Measurements from ENCODE around the gene GSAP.
A peak's percentile ranks its signal among the peaks of the same experiment; 100 is the strongest.
"Not testable (repeated sequence)": the region's sequence is repeated elsewhere in the genome, so short reads cannot be mapped to it uniquely, and the experiment has no call there.

GSAP gene

GRCh38 chr7:77415823-77416620 lies at the start of gene GSAP:
Gene GSAP (minus strand): TSS chr7:77416349. CDS start chr7:77416321, 28 bp downstream.
- FAIRE-seq (no peak), DNase-seq (ENCODE audit: insufficient read length, low spot score) (peak; percentile 36)
- 0 out of 2 replicates have a peak, but pooled peaks have one; percentile 15 for TF ChIP-seq POLR2A (IDR thresholded peaks at IDR 0.05; ENCODE audit: low read depth, low read length)

- TF ChIP-seq POLR2A (IDR thresholded peaks at IDR 0.05; ENCODE audit: low read depth, low read length): no peak
- DNase-seq (ENCODE audit: insufficient read length, low spot score) (no peak), FAIRE-seq (no peak)
Observed at GRCh38 chr7:77465256-77465655, 49.1 kb upstream of the GSAP start.

GRCh38 chr7:77464589-77464988 lies 48.4 kb upstream of the GSAP start:
- no peak for TF ChIP-seq POLR2A (IDR thresholded peaks at IDR 0.05; ENCODE audit: low read depth, low read length)
- DNase-seq (ENCODE audit: insufficient read length, low spot score) (no peak), FAIRE-seq (no peak)

GRCh38 chr7:77463632-77464031 lies 47.5 kb upstream of the GSAP start:
- FAIRE-seq (peak; percentile 53), DNase-seq (ENCODE audit: insufficient read length, low spot score) (peak; percentile 35)

GRCh38 chr7:77461842-77462241 lies 45.7 kb upstream of the GSAP start:
- TF ChIP-seq POLR2A (IDR thresholded peaks at IDR 0.05; ENCODE audit: low read depth, low read length): no peak
- DNase-seq (ENCODE audit: insufficient read length, low spot score): no peak
- FAIRE-seq: no peak

- FAIRE-seq (peak; percentile 84), DNase-seq (ENCODE audit: insufficient read length, low spot score) (no peak)
- TF ChIP-seq POLR2A (IDR thresholded peaks at IDR 0.05; ENCODE audit: low read depth, low read length): no peak
Observed at GRCh38 chr7:77461246-77461645, 45.1 kb upstream of the GSAP start.

GRCh38 chr7:77460057-77460486 lies 43.9 kb upstream of the GSAP start:
- no peak for TF ChIP-seq POLR2A (IDR thresholded peaks at IDR 0.05; ENCODE audit: low read depth, low read length)
- DNase-seq (ENCODE audit: insufficient read length, low spot score) (no peak), FAIRE-seq (no peak)

- no peak for TF ChIP-seq POLR2A (IDR thresholded peaks at IDR 0.05; ENCODE audit: low read depth, low read length)
- FAIRE-seq: no peak
Observed at GRCh38 chr7:77459311-77459726, 43.2 kb upstream of the GSAP start.

GRCh38 chr7:77458786-77459185 lies 42.6 kb upstream of the GSAP start:
- FAIRE-seq: no peak
- no peak for TF ChIP-seq POLR2A (IDR thresholded peaks at IDR 0.05; ENCODE audit: low read depth, low read length)

More at GRCh38 chr7:77459311-77459726, 43.2 kb upstream of the GSAP start:
- DNase-seq (ENCODE audit: insufficient read length, low spot score): no peak

GRCh38 chr7:77457779-77458178 lies 41.6 kb upstream of the GSAP start:
- DNase-seq (ENCODE audit: insufficient read length, low spot score): no peak
- no peak for TF ChIP-seq POLR2A (IDR thresholded peaks at IDR 0.05; ENCODE audit: low read depth, low read length)
- FAIRE-seq: no peak

More at GRCh38 chr7:77458786-77459185, 42.6 kb upstream of the GSAP start:
- no peak for DNase-seq (ENCODE audit: insufficient read length, low spot score)

- TF ChIP-seq POLR2A (IDR thresholded peaks at IDR 0.05; ENCODE audit: low read depth, low read length): no peak
- FAIRE-seq: no peak
- no peak for DNase-seq (ENCODE audit: insufficient read length, low spot score)
Observed at GRCh38 chr7:77456696-77457095, 40.5 kb upstream of the GSAP start.

GRCh38 chr7:77455321-77455720 lies 39.2 kb upstream of the GSAP start:
- DNase-seq (ENCODE audit: insufficient read length, low spot score) (peak; percentile 51), FAIRE-seq (peak; percentile 96)
- no peak for TF ChIP-seq POLR2A (IDR thresholded peaks at IDR 0.05; ENCODE audit: low read depth, low read length)

GRCh38 chr7:77454802-77455201 lies 38.7 kb upstream of the GSAP start:
- no peak for FAIRE-seq
- DNase-seq (ENCODE audit: insufficient read length, low spot score): no peak
- no peak for TF ChIP-seq POLR2A (IDR thresholded peaks at IDR 0.05; ENCODE audit: low read depth, low read length)

GRCh38 chr7:77453531-77453930 lies 37.4 kb upstream of the GSAP start:
- TF ChIP-seq POLR2A (IDR thresholded peaks at IDR 0.05; ENCODE audit: low read depth, low read length): no peak
- DNase-seq (ENCODE audit: insufficient read length, low spot score): no peak
- no peak for FAIRE-seq

GRCh38 chr7:77451950-77452349 lies 35.8 kb upstream of the GSAP start:
- not testable (repeated sequence) for FAIRE-seq; DNase-seq (ENCODE audit: insufficient read length, low spot score)
